GM21447 (cell line): Measurements from ENCODE around the gene SSBP3.
A peak's percentile ranks its signal among the peaks of the same experiment; 100 is the strongest.

Experiments used
- ATAC-seq: cut with Tn5 transposase; IDR thresholded peaks from one replicate; pipeline ENCODE4 v1.9.1; 2021; ENCODE audit not compliant: unreplicated experiment

The SSBP3 gene

GRCh38 chr1:54290506-54291184 is 115.5 kb downstream of the SSBP3 start:
- ATAC-seq = no peak

- ATAC-seq = no peak
These were observed 116.4 kb downstream of the SSBP3 start for GRCh38 chr1:54289712-54290233.

DNA sequence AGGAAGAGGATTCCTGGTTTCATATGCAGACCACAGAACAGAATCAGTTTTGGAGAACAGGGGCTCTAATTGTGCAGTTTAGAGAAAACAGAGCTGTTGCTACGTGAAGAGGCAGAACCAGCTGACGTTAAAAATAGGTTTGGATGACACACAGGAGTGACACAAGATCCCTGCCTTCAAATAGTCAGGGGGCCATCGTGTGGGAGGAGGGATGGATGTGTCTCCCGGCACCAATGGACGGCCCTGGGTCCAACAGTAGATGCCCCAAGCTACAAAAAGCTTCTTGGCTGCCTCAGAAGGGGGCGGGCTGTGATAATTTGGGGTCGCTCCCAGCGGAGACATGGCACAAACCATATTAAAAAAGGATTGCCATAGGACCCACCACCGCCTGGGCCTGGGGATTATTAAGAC is 118.4 kb downstream of the SSBP3 start:
- no peak for ATAC-seq

- no peak for ATAC-seq
These were observed 119.0 kb downstream of the SSBP3 start for GRCh38 chr1:54287176-54287650.

DNA sequence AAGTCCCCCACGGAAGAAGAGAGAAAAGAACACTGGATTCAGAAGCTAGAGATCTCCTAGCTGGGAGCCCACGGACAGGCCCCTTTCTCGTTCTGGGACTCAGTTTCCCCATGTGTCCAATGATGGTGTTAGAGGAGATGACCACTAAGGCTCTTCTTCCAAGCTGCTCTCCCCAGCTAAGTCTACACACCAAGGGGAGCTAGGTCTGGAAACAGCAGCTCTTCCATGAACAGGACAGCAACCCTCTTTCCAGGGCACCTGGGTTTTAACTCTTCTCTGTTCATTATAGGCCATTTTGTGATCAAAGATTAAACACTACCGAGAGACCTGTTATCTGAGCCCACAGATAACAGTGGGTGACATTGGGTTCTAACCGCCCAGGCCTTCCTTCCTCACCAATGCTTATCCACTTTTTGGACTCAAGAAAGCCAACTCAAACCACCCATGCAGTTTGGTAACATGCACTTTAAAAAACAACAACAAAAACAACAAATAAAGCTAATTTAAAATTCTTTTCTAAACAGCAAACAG is 120.3 kb downstream of the SSBP3 start:
- no peak for ATAC-seq

DNA sequence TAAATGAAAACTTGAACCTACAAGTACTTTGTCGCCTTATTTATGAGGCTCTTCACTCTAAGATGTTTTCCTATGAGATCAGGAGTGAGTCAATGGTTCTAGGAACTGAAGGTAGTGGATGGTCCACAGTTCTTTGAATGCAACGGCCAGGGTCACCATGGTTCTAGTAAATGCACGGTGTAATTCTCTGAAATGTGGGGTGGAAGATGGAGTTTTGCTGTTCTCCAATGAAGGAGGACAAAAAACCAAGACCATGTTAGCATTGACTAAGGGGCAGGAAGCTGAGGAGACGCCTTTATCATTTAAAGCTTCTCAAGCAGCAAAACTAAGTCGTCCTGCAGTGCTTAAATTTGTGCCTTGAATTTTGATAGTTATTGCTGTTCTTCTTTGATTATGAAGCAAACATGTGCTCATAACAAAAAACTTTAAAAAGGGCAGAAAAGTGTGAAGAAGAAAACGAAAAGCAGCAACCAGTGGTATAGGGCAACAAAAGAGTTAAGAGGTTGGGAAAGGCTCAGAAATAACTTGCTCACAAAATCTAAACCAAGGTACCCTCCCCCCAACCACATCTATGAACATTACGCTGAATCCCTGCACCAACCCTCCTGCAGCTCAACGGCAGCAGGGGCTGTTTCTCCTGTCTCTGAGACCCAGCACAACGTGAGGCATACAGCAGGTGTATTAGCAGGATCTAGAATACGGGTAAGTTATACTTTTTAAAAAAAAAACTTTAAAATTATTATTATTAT is 121.2 kb downstream of the SSBP3 start:
- no peak for ATAC-seq

DNA sequence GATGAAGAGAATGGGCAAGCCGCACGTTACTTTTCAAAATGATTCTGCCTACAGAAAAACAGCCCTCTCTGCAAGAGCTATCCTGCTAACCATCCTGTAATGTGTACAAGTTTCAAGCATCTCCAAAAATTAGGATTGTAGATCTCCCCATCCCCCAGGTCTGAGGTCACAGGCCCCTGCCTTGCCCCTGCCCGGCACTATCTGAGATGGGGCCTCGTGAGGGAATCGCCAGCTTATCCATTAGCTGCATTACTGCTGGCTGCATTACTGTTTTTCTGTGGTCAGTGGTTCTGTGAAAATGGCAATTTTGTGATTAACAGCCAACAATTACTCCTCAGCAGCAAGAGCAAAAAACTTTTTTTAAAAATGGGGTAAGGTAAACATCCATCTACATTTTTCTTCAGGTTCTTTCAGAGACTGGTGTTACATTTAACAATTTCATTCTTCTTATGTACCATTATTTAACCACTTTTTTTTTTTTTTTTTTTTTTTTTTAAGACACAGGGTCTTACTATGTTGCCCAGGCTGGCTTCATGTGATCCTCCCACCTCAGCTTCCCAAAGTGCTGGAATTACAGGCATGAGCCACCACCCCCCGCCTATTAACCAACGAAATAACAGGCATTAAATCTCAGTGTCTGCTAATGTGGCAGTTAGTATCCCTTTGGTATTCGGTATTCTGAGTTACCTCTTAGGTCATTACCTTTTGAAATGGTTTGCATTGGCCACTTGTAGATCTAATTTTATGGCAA is 122.4 kb downstream of the SSBP3 start:
- no peak for ATAC-seq

GRCh38 chr1:54282101-54282847 is 123.9 kb downstream of the SSBP3 start:
- ATAC-seq = no peak

- ATAC-seq = no peak
These were observed 125.5 kb downstream of the SSBP3 start for GRCh38 chr1:54280651-54281050.

GRCh38 chr1:54279457-54279856 is 126.7 kb downstream of the SSBP3 start:
- no peak for ATAC-seq

GRCh38 chr1:54278941-54279422 is 127.2 kb downstream of the SSBP3 start:
- ATAC-seq = no peak

GRCh38 chr1:54277451-54278341 is 128.5 kb downstream of the SSBP3 start:
- peak; percentile 57 for ATAC-seq

GRCh38 chr1:54276617-54277450 is 129.4 kb downstream of the SSBP3 start:
- ATAC-seq = no peak

DNA sequence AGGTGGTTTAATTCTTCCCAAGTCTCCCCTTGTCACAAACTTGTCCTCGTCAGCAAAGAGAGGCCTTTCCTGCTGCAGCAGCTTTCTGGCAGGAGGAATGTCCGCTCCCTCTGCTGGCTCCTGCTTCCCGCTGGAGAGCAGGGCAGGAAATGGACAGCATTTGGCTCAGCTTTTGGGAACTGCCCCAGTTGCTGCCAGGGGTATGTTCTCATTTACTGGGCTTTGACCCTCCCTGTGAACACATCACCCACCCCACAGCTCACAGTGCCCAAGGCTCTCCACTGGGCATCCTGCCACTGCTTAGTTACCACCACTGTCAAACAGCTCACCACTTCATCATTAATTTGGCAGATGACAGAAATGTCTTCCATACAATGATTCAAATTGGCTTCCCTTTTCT is 130.8 kb downstream of the SSBP3 start:
- no peak for ATAC-seq

GRCh38 chr1:54274881-54275280 is 131.3 kb downstream of the SSBP3 start:
- no peak for ATAC-seq

GRCh38 chr1:54274448-54274847 is 131.7 kb downstream of the SSBP3 start:
- no peak for ATAC-seq

- ATAC-seq = no peak
These were observed 132.4 kb downstream of the SSBP3 start for GRCh38 chr1:54273795-54274163.

GRCh38 chr1:54273092-54273794 is 133.0 kb downstream of the SSBP3 start:
- ATAC-seq = no peak
